Gastrocnemius medialis (tissue), 4 donors: ENCODE data around the gene LDLRAD4. TPM values are rescaled to one million over a fixed set of nuclear protein-coding genes. Genes with fewer than 3 reads are reported as not detected.

ENCODE experiments used
- ATAC-seq, 2 donors: fragments of 150-250 bp; one replicate each; pipeline ENCODE4 v1.9.1; 2016
- DNase-seq, 2 donors: peaks; one replicate each; pipeline ENCODE4 v3.0.0-alpha.2; 2019
- H3K27ac ChIP-seq, 4 donors: fragments of 200-600 bp; sonication (generic); 1 replicate in 1 of 4; 2 replicates in 3 of 4; pipeline ENCODE4 v1.5.1; 2016 to 2018; ENCODE audit warnings: mild to moderate bottlenecking in 2 of 4, moderate library complexity in 1 of 4
- H3K27me3 ChIP-seq, 3 donors: fragments of 200-600 bp; sonication (generic) in 2 of 3; 1 replicate in 1 of 3; 2 replicates in 2 of 3; pipeline versions ENCODE4 v1.5.1 to v1.6.0; 2016 to 2019; ENCODE audit warnings: mild to moderate bottlenecking in 1 of 3, moderate library complexity in 1 of 3
- H3K36me3 ChIP-seq, 2 donors: fragments of 200-600 bp; sonication (generic) in 1 of 2; one replicate each; pipeline ENCODE4 v1.5.1; 2017 to 2018
- H3K4me1 ChIP-seq, 2 donors: fragments of 200-600 bp; sonication (generic) in 1 of 2; one replicate each; pipeline ENCODE4 v1.5.1; 2016 to 2017; ENCODE audit warnings: mild to moderate bottlenecking in 2 of 2
- H3K4me3 ChIP-seq, 4 donors: fragments of 200-600 bp; sonication (generic) in 3 of 4; 1 replicate in 1 of 4; 2 replicates in 3 of 4; pipeline ENCODE4 v1.5.1; 2016 to 2019; ENCODE audit warnings: mild to moderate bottlenecking in 2 of 4
- H3K9me3 ChIP-seq, 3 donors: fragments of 200-600 bp; sonication (generic) in 2 of 3; 1 replicate in 1 of 3; 2 replicates in 2 of 3; pipeline ENCODE4 v1.5.1; 2016 to 2019
- CTCF ChIP-seq, 5 experiments: fragments of 450-650 bp in 3 of 5; fragments of 200-600 bp in 2 of 5; sonication (generic) in 2 of 5; IDR thresholded peaks in 4 of 5; conservative IDR thresholded peaks in 1 of 5; 1 replicate in 4 of 5; 2 replicates in 1 of 5; pipeline ENCODE4 v1.5.1; 2016 to 2019; ENCODE audit warnings: antibody characterized with exemption in 5 of 5, mild to moderate bottlenecking in 3 of 5, moderate library complexity in 3 of 5
- POLR2A ChIP-seq, 2 donors: fragments of 450-650 bp; IDR thresholded peaks; one replicate each; pipeline ENCODE4 v1.6.1; 2017; ENCODE audit warnings: antibody characterized with exemption in 2 of 2, mild to moderate bottlenecking in 2 of 2, moderate library complexity in 2 of 2
- in situ Hi-C, 4 donors: fragments of 200-750 bp; cut with MboI; loops; one replicate each; pipeline versions ENCODE4 v1.15.0 to v1.8.0; 2017; ENCODE audit warnings: low sequenced_read_pairs in 4 of 4
- intact Hi-C: fragments of 100-400 bp; cut with DNase I; formaldehyde crosslinking; loops from one replicate; pipeline ENCODE4 v1.15.1; 2023; ENCODE audit warnings: low total_unique reads
- total RNA-seq, 4 donors: library from RNA; depleted of rRNA; stranded (reverse); fragments of >200 nt; gene quantifications; one replicate each; pipeline versions ENCODE4 v1.1.0 to v1.2.3, GENCODE V29; 2016

Gene LDLRAD4
- total RNA-seq, 4 donors from 2014 or later, result 3.9 to 11.1 (median 6.5) TPM

- in situ Hi-C loops, result loop anchor here in 1 of 4 donors (25.0 kb wide), 1 partner anchor 94 kb away; no protein-coding TSS in a partner anchor
- intact Hi-C loops, result no loop called here
- Histone ChIP-seq H3K27me3 (no peaks in the 10 kb centered on the region), H3K4me3 (no peak overlapping the region), H3K36me3 (no peaks in the 10 kb centered on the region), H3K4me1 (peaks cover 20 to 23% of the 10 kb centered on the region in 2 donors), H3K9me3 (no peaks in the 10 kb centered on the region), H3K27ac (peak overlapping the region in 1 of 4 donors; percentile 47)
- DNase-seq, result no peak
- no peak for TF ChIP-seq POLR2A (IDR thresholded peaks at IDR 0.05)
- TF ChIP-seq CTCF (IDR thresholded peaks at IDR 0.05 in 4 of 5, conservative IDR thresholded peaks at IDR 0.05 in 1 of 5), result no peak
- ATAC-seq, result peak; percentile 56 to 82
Observed at GRCh38 chr18:13455960-13456481, 237.5 kb downstream of the LDLRAD4 start.

- TF ChIP-seq CTCF (IDR thresholded peaks at IDR 0.05 in 4 of 5, conservative IDR thresholded peaks at IDR 0.05 in 1 of 5) (no peak), POLR2A (IDR thresholded peaks at IDR 0.05) (no peak)
- intact Hi-C loops, result no loop called here
- H3K4me1 ChIP-seq, result peaks cover 15 to 21% of the 10 kb centered on the region in 2 donors
Observed at GRCh38 chr18:13456736-13457271, 238.2 kb downstream of the LDLRAD4 start.

GRCh38 chr18:13457327-13457726 lies 238.8 kb downstream of the LDLRAD4 start:
- Histone ChIP-seq H3K4me1 (peaks cover 13 to 15% of the 10 kb centered on the region in 2 donors), H3K27me3 (no peaks in the 10 kb centered on the region), H3K9me3 (no peaks in the 10 kb centered on the region), H3K27ac (no peak overlapping the region), H3K4me3 (no peak overlapping the region), H3K36me3 (no peaks in the 10 kb centered on the region)
- ATAC-seq, result no peak
- DNase-seq, result no peak
- in situ Hi-C loops, result loop anchor here in 1 of 4 donors (25.0 kb wide), 1 partner anchor 95 kb away; no protein-coding TSS in a partner anchor
- no peak for TF ChIP-seq POLR2A (IDR thresholded peaks at IDR 0.05)
- no peak for TF ChIP-seq CTCF (IDR thresholded peaks at IDR 0.05 in 4 of 5, conservative IDR thresholded peaks at IDR 0.05 in 1 of 5)
- intact Hi-C loops, result no loop called here

More at GRCh38 chr18:13456736-13457271, 238.2 kb downstream of the LDLRAD4 start:
- DNase-seq (no peak), ATAC-seq (no peak)
- in situ Hi-C loops, result loop anchor here in 1 of 4 donors (25.0 kb wide), 1 partner anchor 95 kb away; no protein-coding TSS in a partner anchor
- Histone ChIP-seq H3K27ac (no peak overlapping the region), H3K27me3 (no peaks in the 10 kb centered on the region), H3K4me3 (no peak overlapping the region), H3K9me3 (no peaks in the 10 kb centered on the region), H3K36me3 (no peaks in the 10 kb centered on the region)

GRCh38 chr18:13460946-13461345 lies 242.4 kb downstream of the LDLRAD4 start:
- Histone ChIP-seq H3K4me1 (peaks cover 8 to 17% of the 10 kb centered on the region in 2 donors), H3K27me3 (no peaks in the 10 kb centered on the region), H3K9me3 (no peaks in the 10 kb centered on the region), H3K4me3 (peak overlapping the region in 1 of 4 donors; percentile 25), H3K36me3 (no peaks in the 10 kb centered on the region), H3K27ac (peak overlapping the region in 1 of 4 donors; percentile 41)
- no peak for DNase-seq
- in situ Hi-C loops, result loop anchor here in 1 of 4 donors (25.0 kb wide), 1 partner anchor 99 kb away; no protein-coding TSS in a partner anchor
- TF ChIP-seq CTCF (IDR thresholded peaks at IDR 0.05 in 4 of 5, conservative IDR thresholded peaks at IDR 0.05 in 1 of 5), result no peak
- TF ChIP-seq POLR2A (IDR thresholded peaks at IDR 0.05), result no peak
- intact Hi-C loops, result loop anchor here (5.0 kb wide), 1 partner anchor 71 kb away; no protein-coding TSS in a partner anchor
- no peak for ATAC-seq
